22Rv1 (cell line): ENCODE measurements around the gene RHBDD1.

Source experiments
- ZFX ChIP-seq: fragments of 450-650 bp; IDR thresholded peaks from 2 replicates; pipeline ENCODE4 v1.6.1; 2017; ENCODE audit warnings: antibody characterized with exemption, borderline replicate concordance
- TF ChIP-seq, protein P1 (sequence below): fragments of 450-650 bp; IDR thresholded peaks from 2 replicates; pipeline ENCODE4 v1.5.1; 2017; ENCODE audit warnings: mild to moderate bottlenecking

DNA sequence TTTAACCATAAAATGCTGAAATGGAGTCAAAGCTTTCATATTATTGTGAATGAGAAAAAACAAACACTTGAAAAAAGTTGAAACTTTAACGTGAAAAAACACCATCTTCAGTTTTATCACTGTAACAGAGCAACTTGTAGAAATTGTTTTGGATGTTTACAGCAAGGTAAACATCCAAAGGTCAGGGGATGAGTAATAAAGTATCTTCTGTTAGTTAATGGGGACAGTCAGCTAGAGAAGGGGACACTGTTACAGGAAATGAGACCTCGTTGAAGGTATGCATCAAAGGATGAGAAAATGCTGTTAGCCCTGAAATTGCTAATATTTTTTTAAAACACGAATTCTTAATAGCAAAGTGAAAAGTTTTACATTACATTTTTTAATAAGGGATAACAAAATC, 2.9 kb downstream of the RHBDD1 start:
- TF ChIP-seq, protein P1, sequence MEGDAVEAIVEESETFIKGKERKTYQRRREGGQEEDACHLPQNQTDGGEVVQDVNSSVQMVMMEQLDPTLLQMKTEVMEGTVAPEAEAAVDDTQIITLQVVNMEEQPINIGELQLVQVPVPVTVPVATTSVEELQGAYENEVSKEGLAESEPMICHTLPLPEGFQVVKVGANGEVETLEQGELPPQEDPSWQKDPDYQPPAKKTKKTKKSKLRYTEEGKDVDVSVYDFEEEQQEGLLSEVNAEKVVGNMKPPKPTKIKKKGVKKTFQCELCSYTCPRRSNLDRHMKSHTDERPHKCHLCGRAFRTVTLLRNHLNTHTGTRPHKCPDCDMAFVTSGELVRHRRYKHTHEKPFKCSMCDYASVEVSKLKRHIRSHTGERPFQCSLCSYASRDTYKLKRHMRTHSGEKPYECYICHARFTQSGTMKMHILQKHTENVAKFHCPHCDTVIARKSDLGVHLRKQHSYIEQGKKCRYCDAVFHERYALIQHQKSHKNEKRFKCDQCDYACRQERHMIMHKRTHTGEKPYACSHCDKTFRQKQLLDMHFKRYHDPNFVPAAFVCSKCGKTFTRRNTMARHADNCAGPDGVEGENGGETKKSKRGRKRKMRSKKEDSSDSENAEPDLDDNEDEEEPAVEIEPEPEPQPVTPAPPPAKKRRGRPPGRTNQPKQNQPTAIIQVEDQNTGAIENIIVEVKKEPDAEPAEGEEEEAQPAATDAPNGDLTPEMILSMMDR, result no peak
- no peak for TF ChIP-seq ZFX
